ENCODE results near the gene PSD. TPM values are rescaled to one million over a fixed set of nuclear protein-coding genes. Genes with fewer than 3 reads are reported as not detected.

PSD gene
- total and polyA plus RNA-seq, 9 of the 15 experiments (the other 6 are each of a cell fraction or from before 2014, with no cell fraction given) = 0.11 to 1.7 (median 0.54) TPM; not detected in 2

DNA sequence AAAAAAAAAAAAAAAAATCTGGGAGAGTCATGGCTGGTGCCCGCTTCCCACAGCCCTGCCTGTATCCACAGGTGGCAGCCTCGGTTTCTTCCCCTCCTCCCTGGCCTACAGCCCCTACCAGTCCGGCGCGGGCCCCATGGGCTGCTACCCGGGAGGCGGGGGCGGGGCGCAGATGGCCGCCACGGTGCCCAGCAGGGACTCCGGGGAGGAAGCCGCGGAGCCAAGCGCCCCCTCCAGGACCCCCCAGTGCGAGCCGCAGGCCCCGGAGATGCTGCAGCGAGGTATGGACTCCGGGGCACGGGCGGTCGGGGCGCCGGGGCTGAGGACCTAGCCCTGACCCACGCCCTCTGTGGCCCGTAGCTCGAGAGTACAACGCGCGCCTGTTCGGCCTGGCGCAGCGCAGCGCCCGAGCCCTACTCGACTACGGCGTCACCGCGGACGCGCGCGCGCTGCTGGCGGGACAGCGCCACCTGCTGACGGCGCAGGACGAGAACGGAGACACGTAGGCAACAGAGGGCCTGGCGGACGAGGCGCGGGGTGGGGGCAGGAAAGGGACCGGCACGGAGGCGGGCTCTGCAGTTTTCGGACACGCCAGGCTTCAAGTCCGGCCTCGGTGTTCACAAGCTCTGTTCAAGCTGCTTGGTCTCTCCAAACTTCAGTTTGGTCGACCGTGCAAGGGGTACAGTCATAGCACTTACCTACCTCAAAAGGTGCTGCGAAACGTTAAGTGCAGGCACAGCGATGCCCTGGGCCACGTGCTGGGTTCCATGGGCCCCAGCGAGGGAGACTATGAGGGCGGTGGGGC lies 19.2 kb downstream of the PSD start:
- BruUV-seq (replicated peaks) = no TSS peak
- CTCF ChIA-PET (ENCODE audit: low intra/inter-chr PET ratio) = interaction anchor here (0.6 to 2.0 kb wide), 3 partner anchors 79 to 230 kb away, joined by 4 to 12 read pairs (median 6); no protein-coding TSS in a partner anchor
- DNase-seq (ENCODE audit: extremely low read depth in 1 of 4, low spot score in 3 of 4) (peak; percentile 77 to 90 (median 80)), ATAC-seq (peak; percentile 82), FAIRE-seq (peak; percentile 87)
- Histone ChIP-seq H3K9me1 (ENCODE audit: control insufficient read depth, insufficient read depth, low read length) (no peaks in the 10 kb centered on the region), H3K36me3 (ENCODE audit: control insufficient read depth, insufficient read depth, low read length) (peaks cover 16% of the 10 kb centered on the region; the same call in 1 of the 3 replicates), H3K9me3 (replicated peaks; ENCODE audit: control insufficient read depth, insufficient read depth, low read depth, low read length) (no peaks in the 10 kb centered on the region), H3K9ac (ENCODE audit: insufficient read depth in 1 of 2, low read depth in 2 of 2, low read length in 2 of 2) (peak overlapping the region; percentile 38 to 91; a peak in 3 of 4 replicates), H4K20me1 (replicated peaks; ENCODE audit: control insufficient read depth, insufficient read depth, low read length) (no peaks in the 10 kb centered on the region), H3K27me3 (ENCODE audit: control insufficient read depth in 2 of 2, insufficient read depth in 2 of 2, low read length in 2 of 2) (no peaks in the 10 kb centered on the region), H3K4me1 (replicated peaks in 1 of 2; ENCODE audit: control insufficient read depth in 2 of 2, insufficient read depth in 2 of 2, low read length in 2 of 2) (peaks cover 17 to 62% of the 10 kb centered on the region in 2 experiments; a peak in 4 of 5 replicates), H3K79me2 (ENCODE audit: control insufficient read depth, insufficient read depth, low read length) (peaks cover 7% of the 10 kb centered on the region; the same call in 1 of the 3 replicates), H3K4me2 (ENCODE audit: insufficient read depth, low read length) (peak overlapping the region; percentile 72), H3K4me3 (peak overlapping the region; percentile 44), H3K27ac (ENCODE audit: extremely low read depth, low read depth, low read length) (peak overlapping the region; percentile 19; the same call in 2 of the 3 replicates), H2AFZ (ENCODE audit: low read depth, low read length) (peak overlapping the region; percentile 85)
- intact Hi-C loops (cut with micrococcal nuclease) = loop anchor here (1.0 to 5.0 kb wide), 2 partner anchors 168 to 232 kb away; no protein-coding TSS in a partner anchor
- POLR2A ChIA-PET = interaction anchor here (0.6 to 1.1 kb wide), 4 partner anchors 155 to 1108 kb away, joined by 3 to 4 read pairs (median 4); no protein-coding TSS in a partner anchor
- in situ Hi-C loops (cut with MboI) = loop anchor here (25.0 kb wide), 1 partner anchor 188 kb away; no protein-coding TSS in a partner anchor
- 4% methylated on average over 32 of the region's 72 CpGs for WGBS (ENCODE audit: insufficient coverage, low coverage, missing lambda C conversion rate)
- TF ChIP-seq ZNF134 (CRISPR knock-in tag; conservative IDR thresholded peaks at IDR 0.05) (no peak), NCOA4 (IDR thresholded peaks at IDR 0.05; ENCODE audit: partially characterized antibody) (no peak), ZNF217 (CRISPR knock-in tag; IDR thresholded peaks at IDR 0.05) (no peak), KLF10 (CRISPR knock-in tag; IDR thresholded peaks at IDR 0.05) (no peak), BRD4 (IDR thresholded peaks at IDR 0.05) (no peak), CREM (IDR thresholded peaks at IDR 0.05; ENCODE audit: low read depth) (peak; percentile 97), RUNX1 (IDR thresholded peaks at IDR 0.05; ENCODE audit: low read depth) (no peak), ZNF584 (CRISPR knock-in tag; IDR thresholded peaks at IDR 0.05; ENCODE audit: low read depth) (no peak), GABPB1 (CRISPR knock-in tag; IDR thresholded peaks at IDR 0.05) (peak; percentile 80), KHSRP (IDR thresholded peaks at IDR 0.05) (no peak), HMG20A (CRISPR knock-in tag; conservative IDR thresholded peaks at IDR 0.05) (no peak), ATF7 (IDR thresholded peaks at IDR 0.05) (peak; percentile 60; the same call in 1 of the 2 replicates)
- TF ChIP-seq, protein P1, sequence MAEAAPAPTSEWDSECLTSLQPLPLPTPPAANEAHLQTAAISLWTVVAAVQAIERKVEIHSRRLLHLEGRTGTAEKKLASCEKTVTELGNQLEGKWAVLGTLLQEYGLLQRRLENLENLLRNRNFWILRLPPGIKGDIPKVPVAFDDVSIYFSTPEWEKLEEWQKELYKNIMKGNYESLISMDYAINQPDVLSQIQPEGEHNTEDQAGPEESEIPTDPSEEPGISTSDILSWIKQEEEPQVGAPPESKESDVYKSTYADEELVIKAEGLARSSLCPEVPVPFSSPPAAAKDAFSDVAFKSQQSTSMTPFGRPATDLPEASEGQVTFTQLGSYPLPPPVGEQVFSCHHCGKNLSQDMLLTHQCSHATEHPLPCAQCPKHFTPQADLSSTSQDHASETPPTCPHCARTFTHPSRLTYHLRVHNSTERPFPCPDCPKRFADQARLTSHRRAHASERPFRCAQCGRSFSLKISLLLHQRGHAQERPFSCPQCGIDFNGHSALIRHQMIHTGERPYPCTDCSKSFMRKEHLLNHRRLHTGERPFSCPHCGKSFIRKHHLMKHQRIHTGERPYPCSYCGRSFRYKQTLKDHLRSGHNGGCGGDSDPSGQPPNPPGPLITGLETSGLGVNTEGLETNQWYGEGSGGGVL (CRISPR knock-in tag; IDR thresholded peaks at IDR 0.05) = no peak
